NCI-H146 (cell line): ENCODE measurements around the gene DUSP6.

Source experiments
- DNase-seq: peaks from one replicate; lab custom pipeline; 2025; lab: John Stamatoyannopoulos, UW

The DUSP6 gene, protein sequence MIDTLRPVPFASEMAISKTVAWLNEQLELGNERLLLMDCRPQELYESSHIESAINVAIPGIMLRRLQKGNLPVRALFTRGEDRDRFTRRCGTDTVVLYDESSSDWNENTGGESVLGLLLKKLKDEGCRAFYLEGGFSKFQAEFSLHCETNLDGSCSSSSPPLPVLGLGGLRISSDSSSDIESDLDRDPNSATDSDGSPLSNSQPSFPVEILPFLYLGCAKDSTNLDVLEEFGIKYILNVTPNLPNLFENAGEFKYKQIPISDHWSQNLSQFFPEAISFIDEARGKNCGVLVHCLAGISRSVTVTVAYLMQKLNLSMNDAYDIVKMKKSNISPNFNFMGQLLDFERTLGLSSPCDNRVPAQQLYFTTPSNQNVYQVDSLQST

DNA sequence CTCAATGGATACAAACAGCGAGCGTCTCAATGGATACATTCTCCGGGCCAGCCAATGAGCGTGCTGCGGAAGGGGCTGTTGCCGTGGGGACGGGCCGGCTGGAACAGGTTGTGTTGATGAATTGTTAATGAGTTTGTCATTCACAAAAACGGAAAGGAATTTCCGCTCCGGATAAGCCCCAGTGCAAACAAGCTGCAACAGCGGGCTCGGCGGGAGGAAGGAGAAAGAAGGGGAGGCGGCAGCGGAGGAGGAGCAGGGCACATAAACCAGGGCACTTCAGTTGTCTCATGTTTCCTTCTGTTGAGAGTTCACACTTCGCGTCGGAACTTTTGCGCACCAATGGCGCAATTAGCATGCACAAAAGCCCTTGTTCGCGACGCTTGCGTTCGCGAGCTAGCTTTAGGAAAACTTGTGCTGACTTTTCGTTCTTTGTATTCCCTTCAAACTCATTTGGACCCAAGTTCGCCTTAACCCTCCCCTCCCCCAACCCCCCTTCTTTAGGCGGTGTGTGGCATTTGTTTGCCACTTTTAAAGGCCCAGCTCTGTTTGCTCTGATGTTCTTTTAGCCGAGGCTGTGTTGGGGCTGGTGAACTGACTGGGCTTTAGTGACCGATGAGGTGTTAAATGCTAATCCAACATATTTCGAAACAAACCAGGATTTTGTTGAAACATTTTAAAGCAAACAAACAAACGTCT lies at the start of gene DUSP6:
DUSP6 (minus strand) TSS at position 10 of the 696 bp plus-strand sequence. CDS start 462 bp downstream, outside the sequence.
- peak; percentile 99 for DNase-seq

DNA sequence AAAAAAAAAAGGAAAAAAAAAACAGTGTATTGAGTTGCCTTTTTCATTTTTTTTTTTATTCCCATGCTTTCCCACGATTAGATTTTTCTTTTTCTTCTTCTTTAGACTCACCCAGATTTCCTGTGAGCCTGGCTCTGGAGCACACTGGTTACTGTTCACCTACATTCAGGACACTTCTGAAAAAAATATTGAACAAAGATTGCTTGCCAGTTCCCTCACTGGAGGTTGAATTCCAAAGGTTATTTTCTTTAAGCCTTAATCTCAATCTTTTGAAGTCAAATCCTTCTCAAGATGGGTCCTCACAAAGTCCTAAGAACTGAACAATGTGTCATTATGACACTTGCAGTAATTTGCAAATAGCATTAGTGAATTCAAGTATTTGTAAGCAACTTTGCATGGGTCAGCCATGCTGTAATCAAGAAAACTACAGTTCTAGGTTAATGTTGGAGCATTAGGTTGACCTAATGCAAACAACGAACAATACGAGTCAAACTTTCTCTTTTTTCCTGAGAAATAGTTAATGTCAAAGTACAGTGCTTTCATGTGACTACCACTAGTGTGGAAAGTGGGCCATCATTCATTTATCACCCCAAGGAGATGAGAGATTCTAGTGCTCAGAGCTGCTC lies 49.2 kb upstream of the DUSP6 start:
- no peak for DNase-seq

DNA sequence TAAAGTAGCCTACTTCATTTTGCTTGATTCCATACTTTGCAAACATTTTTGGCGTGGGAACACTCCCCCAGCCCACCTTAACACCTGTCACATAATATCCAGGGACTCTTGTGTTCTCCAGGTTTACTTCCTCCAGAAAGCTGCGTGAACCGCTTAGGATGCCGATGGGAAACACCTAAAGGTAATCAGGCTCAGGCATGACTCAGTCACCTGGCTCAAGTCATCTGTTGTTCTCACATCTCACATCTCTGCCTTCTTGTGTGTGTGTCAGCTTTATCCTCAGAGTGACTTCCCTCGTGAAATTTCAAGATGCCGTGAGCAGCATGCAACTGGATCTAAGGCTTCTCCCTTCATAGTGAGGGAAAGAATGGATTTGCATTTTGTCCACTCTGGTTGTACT lies 48.1 kb upstream of the DUSP6 start:
- no peak for DNase-seq

DNA sequence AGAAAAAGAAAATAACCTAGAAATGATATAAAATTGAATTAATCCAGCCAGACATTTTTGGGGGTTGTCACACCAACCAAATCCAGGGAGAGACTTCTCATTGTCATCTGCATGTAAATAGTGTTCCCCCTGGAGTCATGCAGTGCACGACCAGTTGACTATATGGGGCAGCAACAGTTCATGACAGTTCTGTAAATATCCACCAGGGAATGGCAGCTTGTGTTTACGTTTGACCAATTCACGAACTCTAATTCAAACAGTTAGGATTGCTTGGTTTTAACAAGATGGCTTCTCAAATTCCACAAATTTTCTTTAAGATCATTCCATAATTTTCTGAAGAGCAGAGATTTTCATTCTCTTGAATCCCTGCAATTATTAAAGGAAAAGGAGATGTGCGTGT lies 43.4 kb upstream of the DUSP6 start:
- no peak for DNase-seq

DNA sequence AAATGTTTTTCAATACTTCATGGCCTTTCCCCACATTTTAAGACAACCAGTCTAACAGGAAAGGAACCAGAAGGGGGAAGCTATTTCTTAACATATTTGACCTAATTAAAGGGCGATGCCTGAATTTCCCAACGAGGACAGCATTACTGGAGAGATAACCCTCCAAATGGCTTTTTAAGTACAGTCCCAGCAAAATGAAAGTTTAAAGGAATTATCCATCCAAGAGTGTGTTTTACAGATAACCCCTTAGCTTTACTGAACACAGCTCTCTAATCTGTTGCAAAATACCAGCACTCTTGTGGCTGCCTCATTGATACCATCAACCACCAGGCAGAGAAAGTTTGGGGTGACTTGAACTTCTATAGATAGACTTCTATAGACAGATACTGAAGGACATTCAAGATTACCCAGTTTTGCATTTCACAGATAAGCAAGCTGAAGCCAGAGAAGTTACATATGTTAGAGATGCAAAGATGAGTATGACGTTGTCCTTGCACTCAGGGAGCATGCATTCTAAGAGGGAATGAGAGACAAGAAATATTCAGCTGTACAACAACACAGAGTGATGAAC lies 41.3 kb upstream of the DUSP6 start:
- no peak for DNase-seq

GRCh38 chr12:89392391-89392790 lies 40.1 kb upstream of the DUSP6 start:
- DNase-seq: no peak

- no peak for DNase-seq
Observed at GRCh38 chr12:89391726-89392336, 39.5 kb upstream of the DUSP6 start.

- no peak for DNase-seq
Observed at GRCh38 chr12:89390802-89391673, 38.7 kb upstream of the DUSP6 start.

DNA sequence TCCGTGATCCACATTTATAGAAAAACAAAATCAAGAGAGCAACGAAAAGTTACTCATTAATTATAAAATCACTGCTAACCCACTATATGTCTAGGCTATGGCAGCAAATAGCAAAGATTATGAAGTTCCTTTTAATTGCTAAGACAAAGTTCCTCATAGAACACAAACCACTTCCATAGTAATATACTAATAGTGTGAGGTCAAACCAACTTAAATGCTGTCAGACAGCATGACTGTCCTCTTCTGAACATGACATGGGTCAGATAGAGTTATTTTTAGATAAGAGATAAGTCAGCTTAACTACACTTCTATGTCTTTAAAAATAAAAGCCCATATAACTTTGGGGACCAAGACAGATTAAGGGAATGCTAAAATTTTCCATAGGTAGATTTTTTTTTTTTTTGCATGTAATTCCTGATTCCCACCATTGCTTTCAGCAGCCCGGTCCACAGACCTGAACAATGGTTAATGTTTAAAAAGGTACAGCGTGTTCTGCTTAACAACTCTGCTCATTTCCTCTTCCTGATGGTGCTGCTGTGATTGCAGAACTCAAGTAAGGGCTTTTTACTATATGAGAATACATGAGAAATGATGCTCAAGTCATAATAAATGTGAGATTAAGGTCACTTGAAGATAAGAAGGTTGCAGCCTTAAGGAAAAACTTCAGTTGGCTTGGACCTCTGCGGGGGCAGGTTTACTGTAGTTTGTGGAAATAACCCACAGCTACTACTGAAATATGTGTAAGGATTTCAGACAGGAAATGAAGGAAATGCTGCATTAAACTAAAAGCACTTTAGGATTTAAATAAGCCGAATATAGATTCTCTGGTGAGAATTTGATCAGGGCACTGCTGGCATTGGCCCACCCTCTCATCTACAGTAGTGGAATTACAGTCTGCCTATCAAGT lies 37.7 kb upstream of the DUSP6 start:
- no peak for DNase-seq

GRCh38 chr12:89386138-89386537 lies 33.8 kb upstream of the DUSP6 start:
- no peak for DNase-seq

DNA sequence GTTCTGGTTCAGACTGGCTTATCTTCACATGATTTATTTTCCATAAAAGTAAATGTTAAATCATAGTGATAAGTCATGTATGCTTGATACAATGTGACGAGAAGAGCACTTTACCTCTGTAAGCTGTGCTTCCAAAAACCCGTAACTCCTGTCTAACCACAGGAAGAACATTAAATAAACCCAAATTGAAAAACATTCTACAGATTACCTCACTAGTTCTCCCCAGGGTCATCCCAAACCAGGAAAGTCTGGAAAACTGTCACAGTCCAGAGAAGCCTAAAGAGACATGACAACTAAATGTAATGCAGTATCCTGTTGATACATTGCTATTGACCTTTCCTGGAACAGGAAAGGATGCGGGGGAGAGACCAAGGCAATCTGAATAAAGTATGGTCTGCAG lies 32.5 kb upstream of the DUSP6 start:
- DNase-seq: no peak

GRCh38 chr12:89384050-89384758 lies 31.9 kb upstream of the DUSP6 start:
- peak; percentile 83 for DNase-seq

- peak; percentile 51 for DNase-seq
Observed at GRCh38 chr12:89383235-89384049, 31.1 kb upstream of the DUSP6 start.

- no peak for DNase-seq
Observed at GRCh38 chr12:89382328-89382727, 30.0 kb upstream of the DUSP6 start.

- DNase-seq: no peak
Observed at GRCh38 chr12:89379839-89380467, 27.7 kb upstream of the DUSP6 start.

- no peak for DNase-seq
Observed at GRCh38 chr12:89379148-89379838, 27.0 kb upstream of the DUSP6 start.

- no peak for DNase-seq
Observed at GRCh38 chr12:89376844-89377243, 24.5 kb upstream of the DUSP6 start.

- DNase-seq: no peak
Observed at GRCh38 chr12:89376202-89376529, 23.9 kb upstream of the DUSP6 start.
